ENCODE results near the gene BMP4. TPM values are rescaled to one million over a fixed set of nuclear protein-coding genes. Genes with fewer than 3 reads are reported as not detected.

The BMP4 gene
- total and polyA plus RNA-seq, 10 of the 15 experiments (the other 5 are each of a cell fraction or from before 2014, with no cell fraction given), result 0.11 to 1.8 (median 0.60) TPM; not detected in 1

GRCh38 chr14:53996041-53996440, 39.4 kb upstream of the BMP4 start:
- ChIA-PET CTCF (no interaction called here), RAD21 (ENCODE audit: unreplicated experiment) (interaction anchor here (0.6 kb wide), 1 partner anchor 21 kb away, joined by 3 read pairs; no protein-coding TSS in a partner anchor), SMC1A (ENCODE audit: uncharacterized antibody, unreplicated experiment) (no interaction called here), POLR2A (no interaction called here)
- intact Hi-C loops (cut with micrococcal nuclease; ENCODE audit: unreplicated experiment) (no loop called here), in situ Hi-C loops (cut with MboI) (no loop called here)
- H3K79me2 ChIP-seq (ENCODE audit: control insufficient read depth, insufficient read depth, low read length), result no peaks in the 10 kb centered on the region
- H3K27me3 ChIP-seq (replicated peaks in 1 of 2; ENCODE audit: control insufficient read depth in 2 of 2, insufficient read depth in 2 of 2, low read length in 1 of 2), result no peaks in the 10 kb centered on the region
- no peaks in the 10 kb centered on the region for H3K36me3 ChIP-seq (ENCODE audit: control insufficient read depth in 2 of 2, insufficient read depth in 2 of 2, low read length in 1 of 2)
- H3K4me1 ChIP-seq (ENCODE audit: control insufficient read depth, insufficient read depth, low read length), result no peaks in the 10 kb centered on the region
- no peak overlapping the region for H3K9ac ChIP-seq (ENCODE audit: control insufficient read depth, insufficient read depth, low read length)
- ATAC-seq (no peak), FAIRE-seq (no peak), DNase-seq (ENCODE audit: low read depth, low spot score) (no peak)
- H2AFZ ChIP-seq (ENCODE audit: control insufficient read depth, low read depth, low read length), result no peak overlapping the region
- H3K4me2 ChIP-seq (ENCODE audit: control insufficient read depth, insufficient read depth), result no peak overlapping the region
- TF ChIP-seq, protein P1, sequence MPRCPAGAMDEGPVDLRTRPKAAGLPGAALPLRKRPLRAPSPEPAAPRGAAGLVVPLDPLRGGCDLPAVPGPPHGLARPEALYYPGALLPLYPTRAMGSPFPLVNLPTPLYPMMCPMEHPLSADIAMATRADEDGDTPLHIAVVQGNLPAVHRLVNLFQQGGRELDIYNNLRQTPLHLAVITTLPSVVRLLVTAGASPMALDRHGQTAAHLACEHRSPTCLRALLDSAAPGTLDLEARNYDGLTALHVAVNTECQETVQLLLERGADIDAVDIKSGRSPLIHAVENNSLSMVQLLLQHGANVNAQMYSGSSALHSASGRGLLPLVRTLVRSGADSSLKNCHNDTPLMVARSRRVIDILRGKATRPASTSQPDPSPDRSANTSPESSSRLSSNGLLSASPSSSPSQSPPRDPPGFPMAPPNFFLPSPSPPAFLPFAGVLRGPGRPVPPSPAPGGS (IDR thresholded peaks at IDR 0.05; ENCODE audit: borderline replicate concordance, insufficient read depth, low read depth, low read length, poor library complexity, severe bottlenecking), result no peak
- TF ChIP-seq STAT1 (conservative IDR thresholded peaks at IDR 0.05), result no peak
- TF ChIP-seq TBL1XR1 (IDR thresholded peaks at IDR 0.05; ENCODE audit: low read depth, low read length), result no peak
- TF ChIP-seq ZNF217 (IDR thresholded peaks at IDR 0.05), result no peak
- no peak for TF ChIP-seq ZBTB40 (IDR thresholded peaks at IDR 0.05; ENCODE audit: borderline replicate concordance)
- no peak for TF ChIP-seq CHD1 (IDR thresholded peaks at IDR 0.05; ENCODE audit: low read depth, low read length)
- no peak for TF ChIP-seq RFX5 (IDR thresholded peaks at IDR 0.05; ENCODE audit: low read depth, low read length)
- no peak for TF ChIP-seq SIX5 (IDR thresholded peaks at IDR 0.05; ENCODE audit: low read depth, low read length, severe bottlenecking)
- no peak for TF ChIP-seq EGR1 (IDR thresholded peaks at IDR 0.05; ENCODE audit: borderline replicate concordance in 1 of 2, low read depth in 2 of 2, low read length in 2 of 2)
- TF ChIP-seq ZNF384 (IDR thresholded peaks at IDR 0.05; ENCODE audit: borderline replicate concordance, low read depth, low read length), result no peak
- TF ChIP-seq USF1 (IDR thresholded peaks at IDR 0.05; ENCODE audit: borderline replicate concordance, extremely low read length, insufficient read depth, low read depth, low read length), result no peak
- no peak for TF ChIP-seq ATF3 (IDR thresholded peaks at IDR 0.05; ENCODE audit: borderline replicate concordance, extremely low read depth, low read depth, low read length)
- TF ChIP-seq HDAC2 (IDR thresholded peaks at IDR 0.05), result no peak
- TF ChIP-seq, protein P2, sequence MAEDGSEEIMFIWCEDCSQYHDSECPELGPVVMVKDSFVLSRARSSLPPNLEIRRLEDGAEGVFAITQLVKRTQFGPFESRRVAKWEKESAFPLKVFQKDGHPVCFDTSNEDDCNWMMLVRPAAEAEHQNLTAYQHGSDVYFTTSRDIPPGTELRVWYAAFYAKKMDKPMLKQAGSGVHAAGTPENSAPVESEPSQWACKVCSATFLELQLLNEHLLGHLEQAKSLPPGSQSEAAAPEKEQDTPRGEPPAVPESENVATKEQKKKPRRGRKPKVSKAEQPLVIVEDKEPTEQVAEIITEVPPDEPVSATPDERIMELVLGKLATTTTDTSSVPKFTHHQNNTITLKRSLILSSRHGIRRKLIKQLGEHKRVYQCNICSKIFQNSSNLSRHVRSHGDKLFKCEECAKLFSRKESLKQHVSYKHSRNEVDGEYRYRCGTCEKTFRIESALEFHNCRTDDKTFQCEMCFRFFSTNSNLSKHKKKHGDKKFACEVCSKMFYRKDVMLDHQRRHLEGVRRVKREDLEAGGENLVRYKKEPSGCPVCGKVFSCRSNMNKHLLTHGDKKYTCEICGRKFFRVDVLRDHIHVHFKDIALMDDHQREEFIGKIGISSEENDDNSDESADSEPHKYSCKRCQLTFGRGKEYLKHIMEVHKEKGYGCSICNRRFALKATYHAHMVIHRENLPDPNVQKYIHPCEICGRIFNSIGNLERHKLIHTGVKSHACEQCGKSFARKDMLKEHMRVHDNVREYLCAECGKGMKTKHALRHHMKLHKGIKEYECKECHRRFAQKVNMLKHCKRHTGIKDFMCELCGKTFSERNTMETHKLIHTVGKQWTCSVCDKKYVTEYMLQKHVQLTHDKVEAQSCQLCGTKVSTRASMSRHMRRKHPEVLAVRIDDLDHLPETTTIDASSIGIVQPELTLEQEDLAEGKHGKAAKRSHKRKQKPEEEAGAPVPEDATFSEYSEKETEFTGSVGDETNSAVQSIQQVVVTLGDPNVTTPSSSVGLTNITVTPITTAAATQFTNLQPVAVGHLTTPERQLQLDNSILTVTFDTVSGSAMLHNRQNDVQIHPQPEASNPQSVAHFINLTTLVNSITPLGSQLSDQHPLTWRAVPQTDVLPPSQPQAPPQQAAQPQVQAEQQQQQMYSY (CRISPR knock-in tag; IDR thresholded peaks at IDR 0.05), result no peak
- no peaks in the 10 kb centered on the region for H4K20me1 ChIP-seq (ENCODE audit: control insufficient read depth, insufficient read depth)
- 0% methylated on average over 1 of the region's 1 CpG for WGBS (ENCODE audit: insufficient coverage, insufficient replicate concordance, low lambda C conversion rate, missing lambda C conversion rate)
- H3K4me3 ChIP-seq, result no peak overlapping the region
- no peak overlapping the region for H3K27ac ChIP-seq (ENCODE audit: control insufficient read depth, insufficient read depth)
- no peaks in the 10 kb centered on the region for H3K9me3 ChIP-seq (replicated peaks; ENCODE audit: control insufficient read depth, insufficient read depth, low read length)
- BruUV-seq (replicated peaks), result no TSS peak

All from GM12878 (cell line).